SK-N-SH (cell line): Measurements from ENCODE around the gene DOCK10. TPM values are rescaled to one million over a fixed set of nuclear protein-coding genes. Genes with fewer than 3 reads are reported as not detected.

ENCODE experiments used
- CTCF ChIA-PET: fragments of 300-600, 350-600 bp; formaldehyde crosslinking; extraction: SDS; loops from one replicate; lab custom pipeline; 2021; lab: Yijun Ruan, JAX
- POLR2A ChIA-PET: fragments of 350-600 bp; sonication (Branson Sonifier 250); formaldehyde crosslinking; extraction: SDS; loops from one replicate; lab custom pipeline; 2020; ENCODE audit warnings: antibody characterized with exemption, inconsistent platforms; lab: Yijun Ruan, JAX
- DNase-seq: peaks from one replicate; pipeline ENCODE4 v3.0.0; 2012
- H2AFZ ChIP-seq: fragments of 200-600 bp; sonication (generic); 2 replicates; pipeline ENCODE4 v1.8.1; 2016; ENCODE audit warnings: antibody characterized with exemption, mild to moderate bottlenecking, low read depth
- H3F3A ChIP-seq: fragments of 200-600 bp; sonication (generic); replicated peaks from 2 replicates; pipeline ENCODE3; 2016; ENCODE audit warnings: antibody characterized with exemption, mild to moderate bottlenecking; ENCODE audit not compliant: insufficient read depth
- H3K27ac ChIP-seq, 2 experiments: fragments of 200-500 bp in 1 of 2; fragments of 200-600 bp in 1 of 2; sonication (Bioruptor generic) in 1 of 2; sonication (generic), shearing (Covaris generic) in 1 of 2; 2 replicates each; pipeline versions ENCODE4 v1.5.1 to v1.6.1; 2014 to 2016; ENCODE audit warnings: low read depth in 2 of 2, inconsistent platforms in 1 of 2, low read length in 1 of 2, mild to moderate bottlenecking in 1 of 2, mixed read lengths in 1 of 2
- H3K27me3 ChIP-seq: fragments of 200-600 bp; sonication (generic), shearing (Covaris generic); 2 replicates; pipeline ENCODE4 v1.6.1; 2016; ENCODE audit warnings: mixed run types; ENCODE audit not compliant: insufficient read depth
- H3K36me3 ChIP-seq, 2 experiments: fragments of 200-500 bp in 1 of 2; fragments of 200-600 bp in 1 of 2; sonication (Bioruptor generic) in 1 of 2; sonication (generic) in 1 of 2; replicated peaks in 1 of 2; 2 replicates each; pipeline versions ENCODE3 to v1.5.1; 2014 to 2016; ENCODE audit warnings: low read length in 1 of 2, mild to moderate bottlenecking in 1 of 2; ENCODE audit not compliant: insufficient read depth in 2 of 2, control insufficient read depth in 1 of 2
- H3K4me1 ChIP-seq, 2 experiments: fragments of 200-500 bp in 1 of 2; fragments of 200-600 bp in 1 of 2; sonication (Bioruptor generic) in 1 of 2; sonication (generic), shearing (Covaris generic) in 1 of 2; 2 replicates each; pipeline versions ENCODE4 v1.5.1 to v1.6.1; 2014 to 2016; ENCODE audit warnings: low read depth in 1 of 2, low read length in 1 of 2, mixed run types in 1 of 2; ENCODE audit not compliant: insufficient read depth in 2 of 2, control insufficient read depth in 1 of 2
- H3K4me2 ChIP-seq: fragments of 200-600 bp; sonication (generic), shearing (Covaris generic); 2 replicates; pipeline ENCODE4 v1.6.1; 2017; ENCODE audit warnings: mixed run types
- H3K4me3 ChIP-seq, 2 experiments: fragments of 200-500 bp in 1 of 2; fragments of 200-600 bp in 1 of 2; sonication (Bioruptor generic) in 1 of 2; sonication (generic), shearing (Covaris generic) in 1 of 2; 2 replicates each; pipeline versions ENCODE4 v1.5.1 to v1.8.1; 2014 to 2016; ENCODE audit warnings: low read depth in 2 of 2, inconsistent platforms in 1 of 2, low read length in 1 of 2, mild to moderate bottlenecking in 1 of 2, mixed read lengths in 1 of 2, moderate library complexity in 1 of 2
- H3K79me2 ChIP-seq: fragments of 200-600 bp; sonication (generic); 2 replicates; pipeline ENCODE4 v1.8.1; 2017; ENCODE audit warnings: mild to moderate bottlenecking; ENCODE audit not compliant: insufficient read depth
- H3K9ac ChIP-seq: fragments of 200-600 bp; sonication (generic); 2 replicates; pipeline ENCODE4 v1.6.1; 2017; ENCODE audit warnings: mixed run types
- H3K9me2 ChIP-seq: fragments of 200-600 bp; sonication (generic); 2 replicates; pipeline ENCODE4 v1.6.1; 2017; ENCODE audit warnings: mixed run types
- H3K9me3 ChIP-seq: fragments of 200-600 bp; sonication (generic); 2 replicates; pipeline ENCODE4 v1.6.1; 2017; ENCODE audit warnings: mixed run types, mild to moderate bottlenecking, moderate library complexity
- H4K20me1 ChIP-seq: fragments of 200-600 bp; sonication (generic); 2 replicates; pipeline ENCODE4 v1.6.1; 2017; ENCODE audit warnings: mild to moderate bottlenecking, mixed run types; ENCODE audit not compliant: insufficient read depth
- CTCF ChIP-seq: fragments of 200-600 bp; sonication (generic); IDR thresholded peaks from 2 replicates; pipeline ENCODE4 v1.6.1; 2017; ENCODE audit warnings: antibody characterized with exemption, mild to moderate bottlenecking, moderate library complexity
- EZH2phosphoT487 ChIP-seq: fragments of 200-600 bp; sonication (generic); IDR thresholded peaks from 2 replicates; pipeline ENCODE4 v1.6.1; 2017; ENCODE audit warnings: low read depth, mixed run types, mild to moderate bottlenecking, antibody characterized with exemption, moderate library complexity, borderline replicate concordance
- FOSL2 ChIP-seq: IDR thresholded peaks from 2 replicates; pipeline ENCODE4 v1.4.0; 2012; ENCODE audit warnings: low read depth, mild to moderate bottlenecking, moderate library complexity, borderline replicate concordance
- FOXJ3 ChIP-seq: sonication (generic); formaldehyde crosslinking; IDR thresholded peaks from 2 replicates; pipeline ENCODE4 v1.5.1; 2020; ENCODE audit warnings: mild to moderate bottlenecking, missing genetic modification reagents
- FOXM1 ChIP-seq: IDR thresholded peaks from 2 replicates; pipeline ENCODE4 v1.4.0; 2012; ENCODE audit warnings: low read depth, mild to moderate bottlenecking
- GATA2 ChIP-seq: sonication (generic); formaldehyde crosslinking; IDR thresholded peaks from 2 replicates; pipeline ENCODE4 v1.5.0; 2020; ENCODE audit warnings: mild to moderate bottlenecking, missing genetic modification reagents
- IRF3 ChIP-seq: fragments of 150-350 bp; IDR thresholded peaks from 2 replicates; pipeline ENCODE4 v1.6.1; 2016; ENCODE audit warnings: mild to moderate bottlenecking, low read depth, low read length
- MAX ChIP-seq: IDR thresholded peaks from 2 replicates; pipeline ENCODE4 v1.4.0; 2012; ENCODE audit warnings: low read depth
- PBX3 ChIP-seq: IDR thresholded peaks from 2 replicates; pipeline ENCODE4; 2012
- RAD21 ChIP-seq: IDR thresholded peaks from 2 replicates; pipeline ENCODE4 v1.6.1; 2012; ENCODE audit warnings: mild to moderate bottlenecking, low read length
- RCOR1 ChIP-seq: fragments of 150-350 bp; IDR thresholded peaks from 2 replicates; pipeline ENCODE4 v1.6.1; 2017; ENCODE audit warnings: antibody characterized with exemption, low read length
- RXRA ChIP-seq: IDR thresholded peaks from 2 replicates; pipeline ENCODE4 v1.4.0; 2012; ENCODE audit warnings: low read depth, mild to moderate bottlenecking, borderline replicate concordance
- SIN3A ChIP-seq: IDR thresholded peaks from 2 replicates; pipeline ENCODE4 v1.6.1; 2012; ENCODE audit warnings: low read depth, mild to moderate bottlenecking, low read length, moderate library complexity, borderline replicate concordance
- TEAD4 ChIP-seq: IDR thresholded peaks from 2 replicates; pipeline ENCODE4 v1.4.0; 2012; ENCODE audit warnings: mild to moderate bottlenecking, borderline replicate concordance; ENCODE audit not compliant: insufficient read depth
- USF1 ChIP-seq: IDR thresholded peaks from 2 replicates; pipeline ENCODE4 v1.4.0; 2012; ENCODE audit warnings: low read depth, borderline replicate concordance
- YY1 ChIP-seq: IDR thresholded peaks from 2 replicates; pipeline ENCODE4 v1.4.0; 2012; ENCODE audit warnings: low read depth, mild to moderate bottlenecking
- WGBS: methylation state at CpG from one replicate; pipeline ENCODE4 v1.1.6; 2017; ENCODE audit warnings: low lambda C conversion rate; 5-methylcytosine and 5-hydroxymethylcytosine counted together
- polyA plus RNA-seq, 3 experiments: library from polyadenylated mRNA; depleted of rRNA; stranded (reverse); fragments of >200 nt; gene quantifications; 2 replicates each; pipeline ENCODE4 v1.2.3, GENCODE V29; 2012

Gene DOCK10
- polyA plus RNA-seq, 1 of the 3 experiments (the other 2 are of a cell fraction) = 24.1 TPM

GRCh38 chr2:224774735-224775134 is 267.5 kb downstream of the DOCK10 start (continued):
- TF ChIP-seq RCOR1 = no peak
- no peak for TF ChIP-seq SIN3A
- TF ChIP-seq FOSL2 = no peak
- no peak for TF ChIP-seq EZH2phosphoT487

- DNase-seq = no peak
- no peaks in the 10 kb centered on the region for H3K27me3 ChIP-seq
- peaks cover 17 to 65% of the 10 kb centered on the region in 2 experiments for H3K36me3 ChIP-seq
- H3K9ac ChIP-seq = no peak overlapping the region
- H3K4me1 ChIP-seq = peaks cover 0 to 3% of the 10 kb centered on the region in 2 experiments; a peak in 1 of 4 replicates
- no peak overlapping the region for H2AFZ ChIP-seq
- POLR2A ChIA-PET = no interaction called here
- H3K4me2 ChIP-seq = no peak overlapping the region
- no peaks in the 10 kb centered on the region for H3K9me3 ChIP-seq
- no peak overlapping the region for H3K4me3 ChIP-seq
- H3K79me2 ChIP-seq = no peaks in the 10 kb centered on the region
- no peaks in the 10 kb centered on the region for H3K9me2 ChIP-seq
- 91% methylated on average over 1 of the region's 1 CpG for WGBS
- no peaks in the 10 kb centered on the region for H3F3A ChIP-seq
- no peaks in the 10 kb centered on the region for H4K20me1 ChIP-seq
- no peak for TF ChIP-seq FOXM1
- no peak for TF ChIP-seq SIN3A
- no peak for TF ChIP-seq YY1
- no peak for TF ChIP-seq CTCF
- TF ChIP-seq PBX3 = no peak
- TF ChIP-seq GATA2 = no peak
- CTCF ChIA-PET = interaction anchor here (0.9 to 1.3 kb wide), 2 partner anchors 237 to 414 kb away, joined by 3 read pairs; no protein-coding TSS in a partner anchor
- H3K27ac ChIP-seq = no peak overlapping the region
Measured at GRCh38 chr2:224772494-224772893, 269.8 kb downstream of the DOCK10 start.

GRCh38 chr2:224769489-224769888 is 272.8 kb downstream of the DOCK10 start:
- Histone ChIP-seq H3K27ac (no peak overlapping the region), H2AFZ (no peak overlapping the region), H4K20me1 (no peaks in the 10 kb centered on the region), H3K4me2 (no peak overlapping the region), H3K79me2 (no peaks in the 10 kb centered on the region), H3K9me2 (no peaks in the 10 kb centered on the region)
- 100% methylated on average over 5 of the region's 6 CpGs for WGBS
- no peak for TF ChIP-seq CTCF
- no peak for TF ChIP-seq RAD21
- TF ChIP-seq RXRA = no peak
- TF ChIP-seq FOXM1 = no peak
- no peak for TF ChIP-seq FOXJ3 (CRISPR knock-in tag)
- no peak for TF ChIP-seq YY1
- TF ChIP-seq MAX = no peak
- no peak for TF ChIP-seq FOSL2
- no peak for TF ChIP-seq PBX3
- no peak for TF ChIP-seq USF1
- TF ChIP-seq IRF3 = no peak
- TF ChIP-seq TEAD4 = no peak
- TF ChIP-seq, all 33 proteins: peak for 0
- POLR2A ChIA-PET = no interaction called here
- CTCF ChIA-PET = interaction anchor here (0.6 kb wide), 1 partner anchor 9 kb away, joined by 3 read pairs; no protein-coding TSS in a partner anchor
- Histone ChIP-seq H3K4me1 (peaks cover 0 to 3% of the 10 kb centered on the region in 2 experiments; a peak in 1 of 4 replicates), H3K9ac (no peak overlapping the region), H3K27me3 (no peaks in the 10 kb centered on the region), H3K4me3 (no peak overlapping the region), H3K36me3 (peaks cover 28 to 70% of the 10 kb centered on the region in 2 experiments), H3K9me3 (no peaks in the 10 kb centered on the region), H3F3A (no peaks in the 10 kb centered on the region)
- DNase-seq = no peak
